Ascending aorta (tissue), 2 donors: ENCODE data around the gene POLR3C. TPM values are rescaled to one million over a fixed set of nuclear protein-coding genes. Genes with fewer than 3 reads are reported as not detected.

Experiments used
- DNase-seq, 2 donors: peaks; one replicate each; pipeline ENCODE4 v3.0.0-alpha.2; 2019; ENCODE audit warnings: low spot score in 2 of 2
- H3K27ac ChIP-seq, 2 donors: fragments of 200-600 bp; sonication (generic); one replicate each; pipeline ENCODE4 v1.5.1; 2016 to 2017; ENCODE audit warnings: mild to moderate bottlenecking in 1 of 2
- H3K27me3 ChIP-seq: fragments of 200-600 bp; sonication (generic); one replicate; pipeline ENCODE4 v1.5.1; 2017
- H3K36me3 ChIP-seq, 2 donors: fragments of 200-600 bp; sonication (generic); one replicate each; pipeline ENCODE4 v1.5.1; 2016
- H3K4me1 ChIP-seq, 2 donors: fragments of 200-600 bp; sonication (generic); one replicate each; pipeline ENCODE4 v1.5.1; 2016 to 2017; ENCODE audit warnings: mild to moderate bottlenecking in 1 of 2
- H3K4me3 ChIP-seq, 2 donors: fragments of 200-600 bp; sonication (generic); one replicate each; pipeline ENCODE4 v1.5.1; 2016 to 2017; ENCODE audit warnings: mild to moderate bottlenecking in 1 of 2
- H3K9me3 ChIP-seq, 2 donors: fragments of 200-600 bp; sonication (generic); one replicate each; pipeline ENCODE4 v1.5.1; 2016
- CTCF ChIP-seq, 3 experiments: fragments of 200-600 bp in 2 of 3; fragments of 450-650 bp in 1 of 3; sonication (generic) in 2 of 3; IDR thresholded peaks; one replicate each; pipeline ENCODE4 v1.5.1; 2016 to 2019; ENCODE audit warnings: antibody characterized with exemption in 3 of 3, mild to moderate bottlenecking in 1 of 3, moderate library complexity in 1 of 3
- intact Hi-C: fragments of 100-400 bp; cut with DNase I; formaldehyde crosslinking; loops from one replicate; pipeline ENCODE4 v1.15.1; 2023
- total RNA-seq: library from RNA; depleted of rRNA; stranded (reverse); fragments of >200 nt; gene quantifications from one replicate; pipeline ENCODE4 v1.1.0, GENCODE V29; 2016

The POLR3C gene
- total RNA-seq = 18.9 TPM

GRCh38 chr1:145823565-145824498 is at the start of gene POLR3C, which contains the start of gene RNF115:
POLR3C (plus strand) TSS chr1:145824200; CDS start chr1:145825777, 1,577 bp downstream.
RNF115 (minus strand) TSS chr1:145824095; CDS start chr1:145823873, 222 bp downstream.
- H3K9me3 ChIP-seq = no peaks in the 10 kb centered on the region
- peak in 1 of 3 experiments; percentile 10 for TF ChIP-seq CTCF (IDR thresholded peaks at IDR 0.05)
- H3K4me3 ChIP-seq = peak within 1 kb of the TSS; percentile 84 to 89
- peaks cover 24 to 29% of the 10 kb centered on the region in 2 donors for H3K36me3 ChIP-seq
- H3K27ac ChIP-seq = peak within 1 kb of the TSS; percentile 95 to 96
- intact Hi-C loops = loop anchor here (5.0 kb wide), 1 partner anchor 42 kb away; no protein-coding TSS in a partner anchor
- DNase-seq = peak; percentile 58 to 95
- H3K4me1 ChIP-seq = peaks cover 0 to 17% of the 10 kb centered on the region in 2 donors
- no peaks in the 10 kb centered on the region for H3K27me3 ChIP-seq

- intact Hi-C loops = no loop called here
- H3K27ac ChIP-seq = peak overlapping the region in 1 of 2 donors; percentile 6
- H3K9me3 ChIP-seq = no peaks in the 10 kb centered on the region
Measured at GRCh38 chr1:145777357-145778145, 46.4 kb upstream of the POLR3C start.

GRCh38 chr1:145778146-145778540 is 45.9 kb upstream of the POLR3C start:
- peak overlapping the region in 1 of 2 donors; percentile 6 for H3K27ac ChIP-seq

More at GRCh38 chr1:145777357-145778145, 46.4 kb upstream of the POLR3C start:
- Histone ChIP-seq H3K36me3 (peaks cover 4 to 19% of the 10 kb centered on the region in 2 donors), H3K4me3 (no peak overlapping the region), H3K27me3 (no peaks in the 10 kb centered on the region), H3K4me1 (peaks cover 0 to 22% of the 10 kb centered on the region in 2 donors)
- TF ChIP-seq CTCF (IDR thresholded peaks at IDR 0.05) = no peak
- no peak for DNase-seq

GRCh38 chr1:145782272-145783099 is 41.5 kb upstream of the POLR3C start:
- intact Hi-C loops = loop anchor here (5.0 kb wide), 1 partner anchor 40 kb away; the partner anchor contains the start of genes POLR3C and RNF115
- H3K27me3 ChIP-seq = no peaks in the 10 kb centered on the region
- peak overlapping the region; percentile 80 to 87 for H3K27ac ChIP-seq
- H3K4me3 ChIP-seq = peak overlapping the region; percentile 41 to 62
- peaks cover 6 to 19% of the 10 kb centered on the region in 2 donors for H3K36me3 ChIP-seq
- H3K4me1 ChIP-seq = peaks cover 0 to 15% of the 10 kb centered on the region in 2 donors
- no peak for DNase-seq
- no peaks in the 10 kb centered on the region for H3K9me3 ChIP-seq
- TF ChIP-seq CTCF (IDR thresholded peaks at IDR 0.05) = no peak

More at GRCh38 chr1:145778146-145778540, 45.9 kb upstream of the POLR3C start:
- Histone ChIP-seq H3K27me3 (no peaks in the 10 kb centered on the region), H3K4me1 (peaks cover 0 to 22% of the 10 kb centered on the region in 2 donors), H3K4me3 (no peak overlapping the region), H3K36me3 (peaks cover 4 to 19% of the 10 kb centered on the region in 2 donors), H3K9me3 (no peaks in the 10 kb centered on the region)
- intact Hi-C loops = no loop called here
- DNase-seq = no peak
- no peak for TF ChIP-seq CTCF (IDR thresholded peaks at IDR 0.05)
